HepG2 (cell line): Measurements from ENCODE around the gene SPPL3. TPM values are rescaled to one million over a fixed set of nuclear protein-coding genes. Genes with fewer than 3 reads are reported as not detected.
A peak's percentile ranks its signal among the peaks of the same experiment; 100 is the strongest.

Experiments
- ATF7-NPFF ChIP-seq: sonication (generic); formaldehyde crosslinking; IDR thresholded peaks from 2 replicates; pipeline ENCODE4 v1.8.1; 2023; ENCODE audit warnings: mild to moderate bottlenecking, low read depth, missing genetic modification reagents, moderate library complexity
- CREB1 ChIP-seq, 2 experiments: fragments of 450-650 bp in 1 of 2; IDR thresholded peaks; 2 replicates each; pipeline ENCODE4 v1.6.1; 2016 to 2017; ENCODE audit warnings: control low read depth in 1 of 2, mild to moderate bottlenecking in 1 of 2, missing compliant biosample characterization in 1 of 2, missing genetic modification characterization in 1 of 2
- HBP1 ChIP-seq: IDR thresholded peaks from 2 replicates; pipeline ENCODE4 v1.6.1; 2016; ENCODE audit warnings: low read depth, control low read depth
- IRF2 ChIP-seq: IDR thresholded peaks from 2 replicates; pipeline ENCODE4 v1.6.1; 2018; ENCODE audit warnings: missing genetic modification reagents, missing compliant biosample characterization
- NFE2L1 ChIP-seq: sonication (generic); formaldehyde crosslinking; IDR thresholded peaks from 2 replicates; pipeline ENCODE4 v1.4.0; 2020; ENCODE audit warnings: missing genetic modification reagents, mild to moderate bottlenecking, borderline replicate concordance
- RELA ChIP-seq: sonication (generic); formaldehyde crosslinking; IDR thresholded peaks from 2 replicates; pipeline ENCODE4 v1.4.0; 2020; ENCODE audit warnings: missing genetic modification reagents
- RFX3 ChIP-seq: IDR thresholded peaks from 2 replicates; pipeline ENCODE4 v1.6.1; 2016; ENCODE audit warnings: missing biosample characterization, missing genetic modification reagents
- SALL2 ChIP-seq: sonication (generic); formaldehyde crosslinking; IDR thresholded peaks from 2 replicates; pipeline ENCODE4 v1.8.1; 2023; ENCODE audit warnings: mild to moderate bottlenecking, missing genetic modification reagents, inconsistent platforms
- U2AF2 ChIP-seq: fragments of 200-400 bp; formaldehyde crosslinking; IDR thresholded peaks from 2 replicates; pipeline ENCODE4 v1.6.1; 2017; ENCODE audit warnings: low read depth, mild to moderate bottlenecking, low read length
- ZFP1 ChIP-seq: IDR thresholded peaks from 2 replicates; pipeline ENCODE4 v1.6.1; 2016
- ZFP36 ChIP-seq: fragments of 150-350 bp; IDR thresholded peaks from 2 replicates; pipeline ENCODE4 v1.6.1; 2018; ENCODE audit warnings: borderline replicate concordance, low read length, low read depth; ENCODE audit not compliant: partially characterized antibody
- ZNF496 ChIP-seq: sonication (generic); formaldehyde crosslinking; IDR thresholded peaks from 2 replicates; pipeline ENCODE4 v1.8.1; 2023; ENCODE audit warnings: mild to moderate bottlenecking, moderate library complexity, missing genetic modification reagents; ENCODE audit not compliant: insufficient replicate concordance
- ZNF501 ChIP-seq: sonication (generic); formaldehyde crosslinking; IDR thresholded peaks from 2 replicates; pipeline ENCODE4 v1.5.1; 2020; ENCODE audit warnings: mild to moderate bottlenecking, moderate library complexity, missing genetic modification reagents
- polyA plus RNA-seq, 8 experiments: library from polyadenylated mRNA; depleted of rRNA in 3 of 8; stranded (reverse) in 7 of 8; unstranded in 1 of 8; fragments of >200 nt; fragmentation: Illumina TruSeq in 4 of 8; extraction: Trizol in 4 of 8; gene quantifications; 2 replicates each; pipeline versions ENCODE4 v1.2.1 to v1.2.3, GENCODE V29; 2011 to 2016; ENCODE audit warnings: low read depth in 4 of 8, missing spikeins in 1 of 8, mixed read lengths in 1 of 8; ENCODE audit not compliant: insufficient read depth in 1 of 8
- total RNA-seq, 5 experiments: library from RNA; depleted of rRNA; stranded (reverse); fragments of >200 nt; fragmentation: Illumina TruSeq; extraction: Trizol; gene quantifications; 2 replicates each; pipeline ENCODE4 v1.2.3, GENCODE V29; 2016; ENCODE audit warnings: low read depth in 1 of 5
- TF ChIP-seq, protein P1 (sequence below): sonication (generic); formaldehyde crosslinking; IDR thresholded peaks from 2 replicates; pipeline ENCODE4 v1.4.0; 2020; ENCODE audit warnings: missing genetic modification reagents, borderline replicate concordance
- TF ChIP-seq, protein P2 (sequence below): sonication (generic); formaldehyde crosslinking; IDR thresholded peaks from 2 replicates; pipeline ENCODE4 v1.4.0; 2020; ENCODE audit warnings: missing genetic modification reagents
- TF ChIP-seq, protein P3 (sequence below): sonication (generic); formaldehyde crosslinking; IDR thresholded peaks from 2 replicates; pipeline ENCODE4 v1.4.0; 2020; ENCODE audit warnings: missing genetic modification reagents, borderline replicate concordance

Gene SPPL3
- total and polyA plus RNA-seq, 2 of the 13 experiments (the other 11 are each of a cell fraction or from before 2014, with no cell fraction given) = 8.9 to 9.1 TPM

DNA sequence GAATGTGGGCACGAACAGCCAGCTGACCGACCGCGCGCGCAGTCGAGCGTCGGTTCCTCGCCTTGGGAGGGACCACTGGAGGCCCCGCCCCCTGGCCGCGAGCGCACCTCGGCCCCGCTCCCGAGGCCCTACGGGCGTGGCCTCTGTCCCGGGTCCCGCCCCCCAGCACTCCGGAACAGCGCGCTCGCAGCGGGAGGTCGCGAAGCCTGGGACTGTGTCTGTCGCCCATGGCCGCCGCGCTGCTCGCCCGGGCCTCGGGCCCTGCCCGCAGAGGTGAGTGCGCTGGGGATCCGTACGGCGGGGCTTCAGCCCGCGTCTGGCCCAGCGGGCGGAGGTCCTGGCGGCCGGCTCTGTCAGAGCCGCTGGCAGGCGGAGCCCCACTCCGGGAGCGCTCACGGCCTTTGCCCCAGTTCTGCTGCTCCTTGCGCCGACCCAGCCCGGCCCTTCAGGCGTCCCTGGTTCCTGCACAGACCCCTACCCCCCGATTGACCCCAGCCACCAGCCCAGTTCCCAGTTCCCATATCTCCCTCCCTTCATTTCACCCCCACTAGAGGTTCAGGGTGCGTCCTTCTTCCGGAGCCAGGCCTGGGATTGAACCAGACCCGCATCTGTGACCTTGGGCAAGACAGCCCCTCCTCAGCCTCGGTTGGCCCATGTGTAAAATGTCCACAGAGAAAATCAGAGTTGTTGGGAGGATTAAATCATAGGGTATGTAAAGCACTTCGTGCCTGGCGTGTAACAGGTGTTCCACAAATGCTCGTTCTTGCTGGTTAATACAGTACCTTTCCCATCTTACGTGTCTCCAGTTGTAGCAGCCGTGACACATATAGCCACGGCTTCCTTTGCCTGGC is 178.3 kb downstream of the SPPL3 start, which contains the start of gene ACADS (continued):
- TF ChIP-seq ZNF496 (CRISPR knock-in tag) = no peak
- TF ChIP-seq HBP1 (CRISPR knock-in tag) = 0 out of 2 replicates have a peak, but pooled peaks have one; percentile 37
- no peak for TF ChIP-seq RFX3
- TF ChIP-seq, protein P1, sequence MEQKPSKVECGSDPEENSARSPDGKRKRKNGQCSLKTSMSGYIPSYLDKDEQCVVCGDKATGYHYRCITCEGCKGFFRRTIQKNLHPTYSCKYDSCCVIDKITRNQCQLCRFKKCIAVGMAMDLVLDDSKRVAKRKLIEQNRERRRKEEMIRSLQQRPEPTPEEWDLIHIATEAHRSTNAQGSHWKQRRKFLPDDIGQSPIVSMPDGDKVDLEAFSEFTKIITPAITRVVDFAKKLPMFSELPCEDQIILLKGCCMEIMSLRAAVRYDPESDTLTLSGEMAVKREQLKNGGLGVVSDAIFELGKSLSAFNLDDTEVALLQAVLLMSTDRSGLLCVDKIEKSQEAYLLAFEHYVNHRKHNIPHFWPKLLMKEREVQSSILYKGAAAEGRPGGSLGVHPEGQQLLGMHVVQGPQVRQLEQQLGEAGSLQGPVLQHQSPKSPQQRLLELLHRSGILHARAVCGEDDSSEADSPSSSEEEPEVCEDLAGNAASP (CRISPR knock-in tag) = no peak
- no peak for TF ChIP-seq NFE2L1 (CRISPR knock-in tag)
- TF ChIP-seq ZFP1 (CRISPR knock-in tag) = no peak
- peak; percentile 57; the same call in 1 of the 2 replicates for TF ChIP-seq ATF7-NPFF (CRISPR knock-in tag)
- peak; percentile 65; the same call in 1 of the 2 replicates for TF ChIP-seq ZNF501 (CRISPR knock-in tag)
- no peak for TF ChIP-seq RELA (CRISPR knock-in tag)
- no peak for TF ChIP-seq U2AF2
- TF ChIP-seq IRF2 (CRISPR knock-in tag) = peak; percentile 20; the same call in 1 of the 2 replicates
- no peak for TF ChIP-seq SALL2 (CRISPR knock-in tag)
- TF ChIP-seq, protein P2, sequence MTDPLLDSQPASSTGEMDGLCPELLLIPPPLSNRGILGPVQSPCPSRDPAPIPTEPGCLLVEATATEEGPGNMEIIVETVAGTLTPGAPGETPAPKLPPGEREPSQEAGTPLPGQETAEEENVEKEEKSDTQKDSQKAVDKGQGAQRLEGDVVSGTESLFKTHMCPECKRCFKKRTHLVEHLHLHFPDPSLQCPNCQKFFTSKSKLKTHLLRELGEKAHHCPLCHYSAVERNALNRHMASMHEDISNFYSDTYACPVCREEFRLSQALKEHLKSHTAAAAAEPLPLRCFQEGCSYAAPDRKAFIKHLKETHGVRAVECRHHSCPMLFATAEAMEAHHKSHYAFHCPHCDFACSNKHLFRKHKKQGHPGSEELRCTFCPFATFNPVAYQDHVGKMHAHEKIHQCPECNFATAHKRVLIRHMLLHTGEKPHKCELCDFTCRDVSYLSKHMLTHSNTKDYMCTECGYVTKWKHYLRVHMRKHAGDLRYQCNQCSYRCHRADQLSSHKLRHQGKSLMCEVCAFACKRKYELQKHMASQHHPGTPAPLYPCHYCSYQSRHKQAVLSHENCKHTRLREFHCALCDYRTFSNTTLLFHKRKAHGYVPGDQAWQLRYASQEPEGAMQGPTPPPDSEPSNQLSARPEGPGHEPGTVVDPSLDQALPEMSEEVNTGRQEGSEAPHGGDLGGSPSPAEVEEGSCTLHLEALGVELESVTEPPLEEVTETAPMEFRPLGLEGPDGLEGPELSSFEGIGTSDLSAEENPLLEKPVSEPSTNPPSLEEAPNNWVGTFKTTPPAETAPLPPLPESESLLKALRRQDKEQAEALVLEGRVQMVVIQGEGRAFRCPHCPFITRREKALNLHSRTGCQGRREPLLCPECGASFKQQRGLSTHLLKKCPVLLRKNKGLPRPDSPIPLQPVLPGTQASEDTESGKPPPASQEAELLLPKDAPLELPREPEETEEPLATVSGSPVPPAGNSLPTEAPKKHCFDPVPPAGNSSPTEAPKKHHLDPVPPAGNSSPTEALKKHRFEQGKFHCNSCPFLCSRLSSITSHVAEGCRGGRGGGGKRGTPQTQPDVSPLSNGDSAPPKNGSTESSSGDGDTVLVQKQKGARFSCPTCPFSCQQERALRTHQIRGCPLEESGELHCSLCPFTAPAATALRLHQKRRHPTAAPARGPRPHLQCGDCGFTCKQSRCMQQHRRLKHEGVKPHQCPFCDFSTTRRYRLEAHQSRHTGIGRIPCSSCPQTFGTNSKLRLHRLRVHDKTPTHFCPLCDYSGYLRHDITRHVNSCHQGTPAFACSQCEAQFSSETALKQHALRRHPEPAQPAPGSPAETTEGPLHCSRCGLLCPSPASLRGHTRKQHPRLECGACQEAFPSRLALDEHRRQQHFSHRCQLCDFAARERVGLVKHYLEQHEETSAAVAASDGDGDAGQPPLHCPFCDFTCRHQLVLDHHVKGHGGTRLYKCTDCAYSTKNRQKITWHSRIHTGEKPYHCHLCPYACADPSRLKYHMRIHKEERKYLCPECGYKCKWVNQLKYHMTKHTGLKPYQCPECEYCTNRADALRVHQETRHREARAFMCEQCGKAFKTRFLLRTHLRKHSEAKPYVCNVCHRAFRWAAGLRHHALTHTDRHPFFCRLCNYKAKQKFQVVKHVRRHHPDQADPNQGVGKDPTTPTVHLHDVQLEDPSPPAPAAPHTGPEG (CRISPR knock-in tag) = no peak
- no peak for TF ChIP-seq ZFP36
- TF ChIP-seq CREB1 (IDR thresholded peaks at IDR 0.05) = no peak
- TF ChIP-seq CREB1 (CRISPR knock-in tag; IDR thresholded peaks at IDR 0.05) = no peak
- TF ChIP-seq, protein P3, sequence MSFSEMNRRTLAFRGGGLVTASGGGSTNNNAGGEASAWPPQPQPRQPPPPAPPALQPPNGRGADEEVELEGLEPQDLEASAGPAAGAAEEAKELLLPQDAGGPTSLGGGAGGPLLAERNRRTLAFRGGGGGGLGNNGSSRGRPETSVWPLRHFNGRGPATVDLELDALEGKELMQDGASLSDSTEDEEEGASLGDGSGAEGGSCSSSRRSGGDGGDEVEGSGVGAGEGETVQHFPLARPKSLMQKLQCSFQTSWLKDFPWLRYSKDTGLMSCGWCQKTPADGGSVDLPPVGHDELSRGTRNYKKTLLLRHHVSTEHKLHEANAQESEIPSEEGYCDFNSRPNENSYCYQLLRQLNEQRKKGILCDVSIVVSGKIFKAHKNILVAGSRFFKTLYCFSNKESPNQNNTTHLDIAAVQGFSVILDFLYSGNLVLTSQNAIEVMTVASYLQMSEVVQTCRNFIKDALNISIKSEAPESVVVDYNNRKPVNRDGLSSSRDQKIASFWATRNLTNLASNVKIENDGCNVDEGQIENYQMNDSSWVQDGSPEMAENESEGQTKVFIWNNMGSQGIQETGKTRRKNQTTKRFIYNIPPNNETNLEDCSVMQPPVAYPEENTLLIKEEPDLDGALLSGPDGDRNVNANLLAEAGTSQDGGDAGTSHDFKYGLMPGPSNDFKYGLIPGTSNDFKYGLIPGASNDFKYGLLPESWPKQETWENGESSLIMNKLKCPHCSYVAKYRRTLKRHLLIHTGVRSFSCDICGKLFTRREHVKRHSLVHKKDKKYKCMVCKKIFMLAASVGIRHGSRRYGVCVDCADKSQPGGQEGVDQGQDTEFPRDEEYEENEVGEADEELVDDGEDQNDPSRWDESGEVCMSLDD (CRISPR knock-in tag) = no peak
